Measurements from ENCODE around the gene SH3PXD2A. TPM values are rescaled to one million over a fixed set of nuclear protein-coding genes. Genes with fewer than 3 reads are reported as not detected.

The SH3PXD2A gene
- total and polyA plus RNA-seq, 9 donors = 33.2 to 95.0 (median 73.9) TPM

GRCh38 chr10:103719036-103719435, 136.3 kb downstream of the SH3PXD2A start:
- no peak for DNase-seq
- WGBS (ENCODE audit: insufficient coverage) = 83% methylated on average over 4 of the region's 5 CpGs
- no peaks in the 10 kb centered on the region for H3K9me3 ChIP-seq (replicated peaks; ENCODE audit: control insufficient read depth, low read depth, low read length)
- peaks cover 37% of the 10 kb centered on the region for H3K36me3 ChIP-seq (ENCODE audit: control insufficient read depth, insufficient read depth, low read length)
- H3K4me1 ChIP-seq (ENCODE audit: control insufficient read depth, insufficient read depth, low read length) = peaks cover 5% of the 10 kb centered on the region
- no peak overlapping the region for H3K27ac ChIP-seq (ENCODE audit: low read length)
- no peaks in the 10 kb centered on the region for H3K27me3 ChIP-seq (ENCODE audit: control insufficient read depth, insufficient read depth, low read length)
- no peak overlapping the region for H3K4me3 ChIP-seq (ENCODE audit: low read length)

GRCh38 chr10:103718247-103718620, 137.1 kb downstream of the SH3PXD2A start:
- no peaks in the 10 kb centered on the region for H3K27me3 ChIP-seq (ENCODE audit: control insufficient read depth, insufficient read depth, low read length)
- DNase-seq = no peak
- H3K9me3 ChIP-seq (replicated peaks; ENCODE audit: control insufficient read depth, low read depth, low read length) = no peaks in the 10 kb centered on the region
- 86% methylated on average over 3 of the region's 4 CpGs for WGBS (ENCODE audit: insufficient coverage)
- peaks cover 30% of the 10 kb centered on the region for H3K36me3 ChIP-seq (ENCODE audit: control insufficient read depth, insufficient read depth, low read length)
- no peak overlapping the region for H3K4me3 ChIP-seq (ENCODE audit: low read length)
- H3K4me1 ChIP-seq (ENCODE audit: control insufficient read depth, insufficient read depth, low read length) = peaks cover 8% of the 10 kb centered on the region
- H3K27ac ChIP-seq (ENCODE audit: low read length) = no peak overlapping the region

DNA sequence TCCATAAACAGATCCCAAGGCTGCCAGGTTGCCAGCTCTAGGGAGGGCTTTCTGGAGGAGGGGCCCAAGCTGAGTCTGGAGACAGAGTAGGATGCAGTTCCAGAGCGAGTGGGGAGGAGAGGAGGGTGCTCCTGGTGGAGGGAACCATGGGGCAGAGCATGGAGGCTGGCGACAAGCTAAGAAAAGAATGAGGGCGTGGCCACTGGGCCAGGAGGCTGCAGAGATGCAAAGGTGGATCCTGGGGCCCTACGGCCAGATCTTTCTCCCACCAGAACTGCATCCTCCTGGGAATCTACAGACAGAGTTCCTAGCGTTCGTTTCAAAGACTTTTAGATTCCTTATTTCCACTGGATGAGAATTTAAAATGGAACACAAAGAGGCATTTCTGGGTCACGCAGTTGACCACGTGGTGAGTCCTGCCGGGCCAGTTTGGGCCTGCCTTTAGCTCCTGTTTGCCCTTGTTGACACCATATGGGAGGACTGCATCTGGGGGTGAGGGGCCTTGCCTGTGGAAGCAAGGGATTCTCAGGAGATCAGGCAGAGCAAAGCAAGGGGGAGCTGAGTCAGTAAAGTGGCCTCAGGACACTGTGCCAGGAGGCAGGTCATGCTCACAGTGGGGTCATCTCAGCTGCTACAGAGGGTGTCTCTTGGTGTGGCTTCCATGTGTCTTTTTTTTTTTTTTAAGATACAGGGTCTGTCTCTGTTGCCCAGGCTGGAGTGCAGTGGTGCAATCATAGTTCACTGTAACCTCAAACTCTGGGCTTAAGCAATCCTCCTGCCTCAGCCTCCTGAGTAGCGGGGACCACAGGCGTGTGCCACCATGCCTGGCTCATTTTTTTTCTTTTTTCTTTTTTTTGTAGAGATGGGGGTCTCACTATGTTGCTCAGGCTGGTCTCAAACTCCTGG, 137.8 kb downstream of the SH3PXD2A start:
- 52% methylated on average over 8 of the region's 11 CpGs for WGBS (ENCODE audit: insufficient coverage)
- no peak overlapping the region for H3K27ac ChIP-seq (ENCODE audit: low read length)
- DNase-seq = no peak
- H3K27me3 ChIP-seq (ENCODE audit: control insufficient read depth, insufficient read depth, low read length) = no peaks in the 10 kb centered on the region
- peaks cover 23% of the 10 kb centered on the region for H3K36me3 ChIP-seq (ENCODE audit: control insufficient read depth, insufficient read depth, low read length)
- no peak overlapping the region for H3K4me3 ChIP-seq (ENCODE audit: low read length)
- H3K4me1 ChIP-seq (ENCODE audit: control insufficient read depth, insufficient read depth, low read length) = peaks cover 8% of the 10 kb centered on the region
- no peaks in the 10 kb centered on the region for H3K9me3 ChIP-seq (replicated peaks; ENCODE audit: control insufficient read depth, low read depth, low read length)

DNA sequence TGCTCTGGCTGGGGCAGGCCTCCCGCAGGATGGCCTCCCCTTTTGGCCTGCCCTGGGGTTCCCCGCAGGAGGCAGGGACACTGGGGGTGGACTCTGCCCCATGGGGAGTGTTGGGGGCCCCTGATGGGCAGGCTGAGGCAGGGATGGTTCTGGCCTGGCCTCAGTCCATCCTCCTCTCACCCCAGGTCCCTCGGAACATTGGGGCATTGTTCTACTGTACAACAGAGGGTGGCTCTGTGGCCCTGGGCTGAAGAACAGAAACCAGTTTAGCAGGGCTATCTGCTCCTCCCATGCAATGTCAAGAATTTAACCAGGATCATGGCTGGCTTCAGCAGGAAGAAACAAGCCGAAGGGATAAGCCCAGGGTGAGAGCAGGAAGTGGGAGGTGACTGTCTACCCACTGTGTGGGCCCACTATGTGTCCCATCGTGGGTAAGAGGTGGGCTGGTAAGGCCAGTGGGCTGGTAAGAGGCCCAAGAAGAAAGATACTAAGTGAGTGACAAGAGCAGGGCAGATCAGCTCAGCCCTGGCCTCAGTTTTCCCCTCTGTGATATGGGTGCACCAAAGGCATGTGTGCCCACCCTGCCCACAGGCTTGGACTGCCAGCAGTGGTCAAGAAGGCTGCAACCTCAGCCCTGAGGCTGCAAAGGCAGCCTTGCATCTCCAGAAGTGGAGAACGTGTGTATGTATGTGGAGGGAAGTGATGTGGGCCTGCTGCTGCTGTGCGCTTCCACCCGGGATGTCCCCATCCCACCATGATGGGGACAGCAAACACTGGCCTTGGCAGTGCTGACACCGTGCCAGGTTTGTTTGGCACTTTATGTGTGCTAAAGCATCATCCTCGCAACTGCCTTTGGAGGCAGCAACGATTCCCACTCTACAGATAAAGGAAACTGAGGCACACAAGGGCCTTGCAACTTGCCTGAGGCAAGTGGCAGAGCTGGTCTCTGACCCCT, 138.9 kb downstream of the SH3PXD2A start:
- Histone ChIP-seq H3K27me3 (ENCODE audit: control insufficient read depth, insufficient read depth, low read length) (no peaks in the 10 kb centered on the region), H3K4me3 (ENCODE audit: low read length) (no peak overlapping the region), H3K27ac (ENCODE audit: low read length) (no peak overlapping the region), H3K36me3 (ENCODE audit: control insufficient read depth, insufficient read depth, low read length) (peaks cover 20% of the 10 kb centered on the region), H3K4me1 (ENCODE audit: control insufficient read depth, insufficient read depth, low read length) (peaks cover 8% of the 10 kb centered on the region), H3K9me3 (replicated peaks; ENCODE audit: control insufficient read depth, low read depth, low read length) (no peaks in the 10 kb centered on the region)
- 72% methylated on average over 7 of the region's 11 CpGs for WGBS (ENCODE audit: insufficient coverage)
- DNase-seq = no peak

DNA sequence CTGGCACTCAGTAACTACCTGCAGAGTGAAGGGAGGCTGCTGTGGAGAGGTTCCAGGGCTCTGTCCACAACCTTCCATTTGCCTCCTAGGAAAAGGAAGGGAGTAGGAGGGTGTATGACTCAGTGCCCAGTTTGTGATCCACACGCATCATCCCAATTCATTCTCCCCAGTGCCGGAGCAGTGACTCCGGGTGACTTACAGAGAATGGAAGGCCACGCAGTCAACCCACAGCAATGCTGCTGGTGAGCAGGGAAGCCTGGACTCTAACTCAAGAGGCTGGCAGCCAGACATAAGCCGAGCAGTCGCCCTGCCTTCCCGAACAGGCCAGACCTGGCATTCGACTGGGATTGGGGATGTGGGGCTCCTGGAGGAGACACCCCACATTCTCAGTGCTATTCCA, 139.9 kb downstream of the SH3PXD2A start:
- peaks cover 13% of the 10 kb centered on the region for H3K36me3 ChIP-seq (ENCODE audit: control insufficient read depth, insufficient read depth, low read length)
- 78% methylated on average over 3 of the region's 8 CpGs for WGBS (ENCODE audit: insufficient coverage)
- peaks cover 6% of the 10 kb centered on the region for H3K4me1 ChIP-seq (ENCODE audit: control insufficient read depth, insufficient read depth, low read length)
- H3K27me3 ChIP-seq (ENCODE audit: control insufficient read depth, insufficient read depth, low read length) = no peaks in the 10 kb centered on the region
- no peak for DNase-seq
- H3K9me3 ChIP-seq (replicated peaks; ENCODE audit: control insufficient read depth, low read depth, low read length) = no peaks in the 10 kb centered on the region
- no peak overlapping the region for H3K4me3 ChIP-seq (ENCODE audit: low read length)
- H3K27ac ChIP-seq (ENCODE audit: low read length) = no peak overlapping the region

DNA sequence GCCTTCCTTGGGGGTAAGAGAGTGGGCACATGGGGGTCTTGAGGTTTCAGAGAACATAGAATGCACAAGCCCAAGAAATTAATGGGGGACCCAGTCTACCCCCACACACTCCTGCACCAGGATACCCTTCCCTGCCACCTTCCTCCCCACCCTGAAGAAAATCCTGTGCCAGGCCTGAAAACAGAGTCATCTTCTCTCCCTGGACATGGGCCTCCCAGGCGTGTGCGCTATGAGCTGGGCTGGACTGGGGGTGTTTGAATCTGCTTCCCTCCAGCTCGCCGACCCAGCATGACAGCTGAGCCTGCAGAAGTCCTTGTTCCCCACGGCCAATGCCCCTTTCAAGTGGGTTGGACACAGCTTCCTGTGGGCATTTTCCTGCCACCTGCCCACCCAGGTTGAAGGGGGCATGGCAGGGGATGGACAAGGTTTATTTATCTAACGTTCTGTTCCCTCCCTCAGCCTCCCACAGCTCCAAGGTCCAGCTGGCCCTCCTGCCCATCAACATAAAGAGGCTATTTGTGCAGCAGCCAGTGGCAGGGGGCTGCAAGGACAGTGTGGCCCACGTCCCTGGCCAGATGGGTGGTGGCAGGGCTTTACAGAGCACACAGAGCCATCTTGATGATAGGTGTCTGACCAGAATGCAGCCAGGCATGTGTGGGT, 141.0 kb downstream of the SH3PXD2A start:
- H3K4me1 ChIP-seq (ENCODE audit: control insufficient read depth, insufficient read depth, low read length) = peaks cover 6% of the 10 kb centered on the region
- 68% methylated on average over 3 of the region's 7 CpGs for WGBS (ENCODE audit: insufficient coverage)
- no peaks in the 10 kb centered on the region for H3K9me3 ChIP-seq (replicated peaks; ENCODE audit: control insufficient read depth, low read depth, low read length)
- H3K27ac ChIP-seq (ENCODE audit: low read length) = no peak overlapping the region
- DNase-seq = no peak
- H3K27me3 ChIP-seq (ENCODE audit: control insufficient read depth, insufficient read depth, low read length) = no peaks in the 10 kb centered on the region
- no peak overlapping the region for H3K4me3 ChIP-seq (ENCODE audit: low read length)
- peaks cover 7% of the 10 kb centered on the region for H3K36me3 ChIP-seq (ENCODE audit: control insufficient read depth, insufficient read depth, low read length)

GRCh38 chr10:103713676-103714075, 141.7 kb downstream of the SH3PXD2A start:
- Histone ChIP-seq H3K4me1 (ENCODE audit: control insufficient read depth, insufficient read depth, low read length) (peaks cover 6% of the 10 kb centered on the region), H3K36me3 (ENCODE audit: control insufficient read depth, insufficient read depth, low read length) (peaks cover 7% of the 10 kb centered on the region), H3K27ac (ENCODE audit: low read length) (no peak overlapping the region), H3K27me3 (ENCODE audit: control insufficient read depth, insufficient read depth, low read length) (no peaks in the 10 kb centered on the region), H3K4me3 (ENCODE audit: low read length) (no peak overlapping the region), H3K9me3 (replicated peaks; ENCODE audit: control insufficient read depth, low read depth, low read length) (no peaks in the 10 kb centered on the region)
- DNase-seq = no peak
- WGBS (ENCODE audit: insufficient coverage) = 84% methylated on average over 3 of the region's 4 CpGs

DNA sequence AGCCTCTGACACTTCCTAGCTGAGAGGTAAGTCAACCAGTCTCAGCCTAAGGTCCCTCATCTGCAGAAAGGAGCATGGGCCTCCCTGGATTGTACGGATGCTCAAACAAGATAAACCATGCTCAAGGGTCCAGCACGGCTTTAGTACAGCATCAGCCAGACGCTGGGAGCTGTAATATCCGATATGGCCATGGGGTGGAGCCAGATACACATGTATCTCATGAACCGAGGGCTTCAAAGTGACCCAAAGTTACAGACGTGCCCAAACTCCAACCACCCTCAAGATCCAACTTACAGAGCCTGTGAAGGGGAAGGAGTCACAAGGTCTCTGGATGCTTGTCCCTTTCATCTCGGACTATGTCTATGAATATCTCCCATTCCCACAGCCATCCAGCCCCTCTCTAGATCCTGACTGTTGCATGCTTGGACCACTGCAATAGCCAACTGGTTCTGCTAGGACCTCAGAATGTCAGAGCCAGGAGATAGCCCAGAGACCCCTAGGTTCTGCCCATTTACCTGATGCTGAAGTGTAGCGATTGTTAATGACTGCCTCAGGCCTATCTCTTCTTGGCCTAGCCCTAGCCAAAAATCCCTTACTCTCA, 142.4 kb downstream of the SH3PXD2A start:
- H3K4me3 ChIP-seq (ENCODE audit: low read length) = no peak overlapping the region
- DNase-seq = peak; percentile 87
- 21% methylated on average over 6 of the region's 8 CpGs for WGBS (ENCODE audit: insufficient coverage)
- no peaks in the 10 kb centered on the region for H3K27me3 ChIP-seq (ENCODE audit: control insufficient read depth, insufficient read depth, low read length)
- peaks cover 7% of the 10 kb centered on the region for H3K36me3 ChIP-seq (ENCODE audit: control insufficient read depth, insufficient read depth, low read length)
- peaks cover 6% of the 10 kb centered on the region for H3K4me1 ChIP-seq (ENCODE audit: control insufficient read depth, insufficient read depth, low read length)
- no peaks in the 10 kb centered on the region for H3K9me3 ChIP-seq (replicated peaks; ENCODE audit: control insufficient read depth, low read depth, low read length)
- no peak overlapping the region for H3K27ac ChIP-seq (ENCODE audit: low read length)

DNA sequence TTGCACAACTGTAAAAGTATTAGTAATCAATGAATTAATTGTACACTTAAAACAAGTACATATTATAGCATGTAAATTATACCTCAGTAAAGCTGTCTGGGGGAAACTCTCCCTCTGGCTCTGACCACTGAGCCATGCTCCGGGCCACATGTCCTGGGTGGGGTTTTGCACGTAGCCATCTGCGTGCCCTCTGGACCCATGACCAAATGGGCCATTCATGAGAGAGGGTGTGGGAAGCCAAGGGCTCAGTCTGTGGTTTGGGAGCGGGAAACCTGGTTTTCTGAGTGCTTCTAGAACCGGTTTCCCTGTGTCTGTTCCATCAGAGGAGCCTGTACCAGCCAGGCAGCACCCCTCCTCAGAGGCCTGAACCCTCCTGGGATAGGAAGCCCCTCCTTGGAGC, 143.2 kb downstream of the SH3PXD2A start:
- Histone ChIP-seq H3K27me3 (ENCODE audit: control insufficient read depth, insufficient read depth, low read length) (no peaks in the 10 kb centered on the region), H3K36me3 (ENCODE audit: control insufficient read depth, insufficient read depth, low read length) (peaks cover 6% of the 10 kb centered on the region), H3K27ac (ENCODE audit: low read length) (no peak overlapping the region), H3K9me3 (replicated peaks; ENCODE audit: control insufficient read depth, low read depth, low read length) (no peaks in the 10 kb centered on the region), H3K4me1 (ENCODE audit: control insufficient read depth, insufficient read depth, low read length) (peaks cover 4% of the 10 kb centered on the region), H3K4me3 (ENCODE audit: low read length) (no peak overlapping the region)
- WGBS (ENCODE audit: insufficient coverage) = 62% methylated on average over 3 of the region's 5 CpGs
- DNase-seq = no peak

Measured in muscle of leg (tissue), 11 donors.